PC-3 (cell line): Measurements from ENCODE around the gene UBE2B. TPM values are rescaled to one million over a fixed set of nuclear protein-coding genes. Genes with fewer than 3 reads are reported as not detected.

Experiments
- ATAC-seq: fragments of 200-7000 bp; cut with Tn5 transposase; 2 replicates; pipeline ENCODE4 v1.9.1; 2020; ENCODE audit warnings: mild to moderate bottlenecking, moderate library complexity
- BruUV-seq: library from RNA; stranded (reverse); fragments of 400-500 nt; replicated peaks from 2 replicates; lab custom pipeline; 2021; lab: Mats Ljungman, UMichigan
- CTCF ChIA-PET: fragments of 300-600 bp; sonication (Branson Sonifier 250); formaldehyde crosslinking; loops from one replicate; lab custom pipeline; 2022; ENCODE audit warnings: antibody characterized with exemption; lab: Charles Lee
- POLR2A ChIA-PET: fragments of 300-600 bp; sonication (Branson Sonifier 250); formaldehyde crosslinking; loops from one replicate; lab custom pipeline; 2022; ENCODE audit warnings: antibody characterized with exemption; ENCODE audit not compliant: unreplicated experiment; lab: Charles Lee
- DNase-seq: peaks from one replicate; pipeline ENCODE4 v3.0.0-alpha.2; 2015
- H2AFZ ChIP-seq: fragments of 300-600 bp; sonication (generic); 2 replicates; pipeline ENCODE4 v1.6.0; 2016; ENCODE audit warnings: antibody characterized with exemption, low read length
- H3F3A ChIP-seq: fragments of 300-600 bp; sonication (generic); one replicate; pipeline ENCODE4 v1.6.0; 2017; ENCODE audit warnings: antibody characterized with exemption, low read length, control low read depth, mild to moderate bottlenecking; ENCODE audit not compliant: unreplicated experiment
- H3K27ac ChIP-seq: fragments of 300-600 bp; sonication (generic); 2 replicates; pipeline ENCODE4 v1.5.1; 2016; ENCODE audit warnings: mild to moderate bottlenecking, low read length
- H3K27me3 ChIP-seq: fragments of 300-600 bp; sonication (generic); 2 replicates; pipeline ENCODE4 v1.6.1; 2016; ENCODE audit warnings: low read length, mixed read lengths
- H3K36me3 ChIP-seq: fragments of 300-600 bp; sonication (generic); 2 replicates; pipeline ENCODE4 v1.6.1; 2016; ENCODE audit warnings: low read depth, mixed run types, low read length, mixed read lengths
- H3K4me1 ChIP-seq: fragments of 300-600 bp; sonication (generic); 2 replicates; pipeline ENCODE4 v1.5.1; 2016; ENCODE audit warnings: low read length; ENCODE audit not compliant: insufficient read depth
- H3K4me2 ChIP-seq: fragments of 300-600 bp; sonication (generic); 2 replicates; pipeline ENCODE4 v1.6.0; 2016; ENCODE audit warnings: low read length
- H3K4me3 ChIP-seq: fragments of 300-600 bp; sonication (generic); 2 replicates; pipeline ENCODE4 v1.5.1; 2016; ENCODE audit warnings: mild to moderate bottlenecking, low read length, mixed read lengths
- H3K79me2 ChIP-seq: fragments of 300-600 bp; sonication (generic); 2 replicates; pipeline ENCODE4 v1.6.1; 2017; ENCODE audit warnings: low read length, mixed read lengths
- H3K9ac ChIP-seq: fragments of 300-600 bp; sonication (generic); 2 replicates; pipeline ENCODE4 v1.6.0; 2016; ENCODE audit warnings: mild to moderate bottlenecking, low read length
- H3K9me2 ChIP-seq: fragments of 300-600 bp; sonication (generic); replicated peaks from 2 replicates; pipeline ENCODE4 v1.6.1; 2016; ENCODE audit warnings: mixed run types, low read length, mixed read lengths
- H3K9me3 ChIP-seq: fragments of 300-600 bp; sonication (generic); 2 replicates; pipeline ENCODE4 v1.6.1; 2016; ENCODE audit warnings: low read length, mixed read lengths
- H4K20me1 ChIP-seq: fragments of 300-600 bp; sonication (generic); 2 replicates; pipeline ENCODE4 v1.6.1; 2016; ENCODE audit warnings: low read length, mixed read lengths
- EZH2 ChIP-seq: fragments of 300-600 bp; sonication (generic); IDR thresholded peaks from one replicate; pipeline ENCODE4 v1.6.1; 2017; ENCODE audit warnings: antibody characterized with exemption, mild to moderate bottlenecking, low read length; ENCODE audit not compliant: unreplicated experiment
- EZH2phosphoT487 ChIP-seq: fragments of 300-600 bp; sonication (generic); IDR thresholded peaks from 2 replicates; pipeline ENCODE4 v1.6.1; 2018; ENCODE audit warnings: mild to moderate bottlenecking, antibody characterized with exemption, low read length, borderline replicate concordance
- intact Hi-C: fragments of 100-400 bp; cut with micrococcal nuclease; formaldehyde crosslinking; loops from 2 replicates; pipeline ENCODE4 v1.9.0; 2023
- total RNA-seq: library from RNA; depleted of rRNA; stranded (reverse); fragments of >200 nt; gene quantifications from 2 replicates; pipeline ENCODE4 v1.2.3, GENCODE V29; 2014; rRNA removed
- TF ChIP-seq, protein P1 (sequence below): fragments of 300-600 bp; sonication (generic); conservative IDR thresholded peaks from 2 replicates; pipeline ENCODE4 v1.5.1; 2017; ENCODE audit warnings: antibody characterized with exemption, low read depth, mild to moderate bottlenecking, low read length

UBE2B gene
- total RNA-seq, 1 experiment from 2014 or later: 9.5 TPM

GRCh38 chr5:134440201-134440755, 68.9 kb downstream of the UBE2B start:
- ATAC-seq (no peak), DNase-seq (no peak)
- no peaks in the 10 kb centered on the region for H3K36me3 ChIP-seq
- H3F3A ChIP-seq: no peaks in the 10 kb centered on the region
- intact Hi-C loops: no loop called here
- TF ChIP-seq, protein P1, sequence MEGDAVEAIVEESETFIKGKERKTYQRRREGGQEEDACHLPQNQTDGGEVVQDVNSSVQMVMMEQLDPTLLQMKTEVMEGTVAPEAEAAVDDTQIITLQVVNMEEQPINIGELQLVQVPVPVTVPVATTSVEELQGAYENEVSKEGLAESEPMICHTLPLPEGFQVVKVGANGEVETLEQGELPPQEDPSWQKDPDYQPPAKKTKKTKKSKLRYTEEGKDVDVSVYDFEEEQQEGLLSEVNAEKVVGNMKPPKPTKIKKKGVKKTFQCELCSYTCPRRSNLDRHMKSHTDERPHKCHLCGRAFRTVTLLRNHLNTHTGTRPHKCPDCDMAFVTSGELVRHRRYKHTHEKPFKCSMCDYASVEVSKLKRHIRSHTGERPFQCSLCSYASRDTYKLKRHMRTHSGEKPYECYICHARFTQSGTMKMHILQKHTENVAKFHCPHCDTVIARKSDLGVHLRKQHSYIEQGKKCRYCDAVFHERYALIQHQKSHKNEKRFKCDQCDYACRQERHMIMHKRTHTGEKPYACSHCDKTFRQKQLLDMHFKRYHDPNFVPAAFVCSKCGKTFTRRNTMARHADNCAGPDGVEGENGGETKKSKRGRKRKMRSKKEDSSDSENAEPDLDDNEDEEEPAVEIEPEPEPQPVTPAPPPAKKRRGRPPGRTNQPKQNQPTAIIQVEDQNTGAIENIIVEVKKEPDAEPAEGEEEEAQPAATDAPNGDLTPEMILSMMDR: no peak
- no peak for TF ChIP-seq EZH2phosphoT487
- no peak for TF ChIP-seq EZH2
- H3K27ac ChIP-seq: no peak overlapping the region
- H3K79me2 ChIP-seq: no peaks in the 10 kb centered on the region
- H3K4me1 ChIP-seq: peaks cover 48% of the 10 kb centered on the region
- no TSS peak for BruUV-seq
- H3K9me3 ChIP-seq: no peaks in the 10 kb centered on the region
- ChIA-PET CTCF (no interaction called here), POLR2A (no interaction called here)
- no peaks in the 10 kb centered on the region for H4K20me1 ChIP-seq
- no peak overlapping the region for H3K4me2 ChIP-seq
- no peak overlapping the region for H3K9ac ChIP-seq
- H3K4me3 ChIP-seq: no peak overlapping the region
- H3K9me2 ChIP-seq: no peaks in the 10 kb centered on the region
- no peaks in the 10 kb centered on the region for H3K27me3 ChIP-seq
- no peak overlapping the region for H2AFZ ChIP-seq

Other genes starting within 250 kb of the UBE2B start
- 197 and 220 TPM in 2 replicates for gene SKP1, start 194.6 kb upstream of the UBE2B start, total RNA-seq
- gene PPP2CA, start 145.5 kb upstream of the UBE2B start, total RNA-seq: 184 and 292 TPM in 2 replicates
- 0.17 TPM in 1 of 2 replicates, not detected in the other for gene CDKL3, start 4.4 kb upstream of the UBE2B start, total RNA-seq
- gene CDKN2AIPNL, start 40.3 kb downstream of the UBE2B start, total RNA-seq: 29.7 and 38.2 TPM in 2 replicates
- 33.2 and 42.3 TPM in 2 replicates for gene JADE2, start 154.1 kb downstream of the UBE2B start, total RNA-seq